H9 (cell line): ENCODE data around the gene MGARP. TPM values are rescaled to one million over a fixed set of nuclear protein-coding genes. Genes with fewer than 3 reads are reported as not detected.

Experiments used
- DNase-seq: peaks from one replicate; pipeline ENCODE4 v3.0.0-alpha.2; 2017
- H2AFZ ChIP-seq: one replicate; pipeline ENCODE4 v1.6.1; 2013; ENCODE audit warnings: mild to moderate bottlenecking, low read length, control low read depth, moderate library complexity
- H2AK5ac ChIP-seq: 2 replicates; pipeline ENCODE4 v1.6.1; 2013; ENCODE audit warnings: low read length, control low read depth, mixed read lengths; ENCODE audit not compliant: insufficient read length
- H2BK120ac ChIP-seq: one replicate; pipeline ENCODE4 v1.6.1; 2013; ENCODE audit warnings: low read depth, mild to moderate bottlenecking, low read length, control low read depth, inconsistent platforms; ENCODE audit not compliant: poor library complexity, severe bottlenecking
- H2BK12ac ChIP-seq: 2 replicates; pipeline ENCODE4 v1.6.1; 2013; ENCODE audit warnings: low read length, control low read depth, mixed read lengths, low read depth; ENCODE audit not compliant: insufficient read length
- H2BK15ac ChIP-seq: 2 replicates; pipeline ENCODE4 v1.6.1; 2013; ENCODE audit warnings: low read depth, low read length, control low read depth
- H2BK20ac ChIP-seq: one replicate; pipeline ENCODE4 v1.6.1; 2013; ENCODE audit warnings: low read depth, mild to moderate bottlenecking, low read length, control low read depth, inconsistent platforms; ENCODE audit not compliant: poor library complexity, severe bottlenecking
- H2BK5ac ChIP-seq: 2 replicates; pipeline ENCODE4 v1.6.1; 2013; ENCODE audit warnings: low read length, control low read depth, mixed read lengths; ENCODE audit not compliant: insufficient read length
- H3K14ac ChIP-seq: 2 replicates; pipeline ENCODE4 v1.6.1; 2013; ENCODE audit warnings: low read length, control low read depth; ENCODE audit not compliant: insufficient read depth
- H3K18ac ChIP-seq: 2 replicates; pipeline ENCODE4 v1.6.1; 2013; ENCODE audit warnings: low read depth, mild to moderate bottlenecking, mixed read lengths, low read length, control low read depth; ENCODE audit not compliant: insufficient read length
- H3K23ac ChIP-seq: 2 replicates; pipeline ENCODE4 v1.6.1; 2013; ENCODE audit warnings: low read length, control low read depth, mixed read lengths, low read depth; ENCODE audit not compliant: insufficient read length
- H3K23me2 ChIP-seq: 2 replicates; pipeline ENCODE4 v1.6.1; 2013; ENCODE audit warnings: low read depth, mild to moderate bottlenecking, mixed read lengths, low read length, control low read depth; ENCODE audit not compliant: insufficient read length, poor library complexity, severe bottlenecking
- H3K27ac ChIP-seq: 2 replicates; pipeline ENCODE4 v1.5.1; 2013; ENCODE audit warnings: low read length, control low read depth, mixed read lengths, low read depth; ENCODE audit not compliant: insufficient read length
- H3K27me3 ChIP-seq: 2 replicates; pipeline ENCODE4 v1.6.1; 2013; ENCODE audit warnings: low read length, control low read depth, inconsistent platforms; ENCODE audit not compliant: insufficient read depth
- H3K4ac ChIP-seq: 2 replicates; pipeline ENCODE4 v1.6.1; 2013; ENCODE audit warnings: low read depth, mild to moderate bottlenecking, control low read depth, inconsistent platforms, low read length, moderate library complexity
- H3K4me1 ChIP-seq: 2 replicates; pipeline ENCODE4 v1.6.1; 2013; ENCODE audit warnings: low read length, control low read depth, inconsistent platforms; ENCODE audit not compliant: insufficient read depth
- H3K4me2 ChIP-seq: 2 replicates; pipeline ENCODE4 v1.6.1; 2013; ENCODE audit warnings: low read length, control low read depth, mixed read lengths; ENCODE audit not compliant: insufficient read length, insufficient read depth
- H3K56ac ChIP-seq: 2 replicates; pipeline ENCODE4 v1.6.1; 2013; ENCODE audit warnings: low read depth, mild to moderate bottlenecking, mixed read lengths, low read length, control low read depth; ENCODE audit not compliant: insufficient read length
- H3K79me1 ChIP-seq: 2 replicates; pipeline ENCODE4 v1.6.1; 2013; ENCODE audit warnings: low read depth, mild to moderate bottlenecking, moderate library complexity, low read length, control low read depth, inconsistent platforms; ENCODE audit not compliant: insufficient read depth, poor library complexity, severe bottlenecking
- H3K79me2 ChIP-seq: 2 replicates; pipeline ENCODE4 v1.6.1; 2013; ENCODE audit warnings: low read length, control low read depth, inconsistent platforms; ENCODE audit not compliant: insufficient read depth
- H3K9ac ChIP-seq: 2 replicates; pipeline ENCODE4 v1.6.1; 2013; ENCODE audit warnings: low read length, control low read depth, mixed read lengths; ENCODE audit not compliant: insufficient read length; ENCODE audit errors: extremely low read depth
- H3K9me3 ChIP-seq: one replicate; pipeline ENCODE4 v1.6.1; 2013; ENCODE audit warnings: low read depth, low read length, inconsistent platforms; ENCODE audit not compliant: control insufficient read depth
- H3T11ph ChIP-seq: one replicate; pipeline ENCODE4 v1.6.1; 2013; ENCODE audit warnings: mild to moderate bottlenecking, low read length, control low read depth, inconsistent platforms
- H4K20me1 ChIP-seq: one replicate; pipeline ENCODE4 v1.6.1; 2013; ENCODE audit not compliant: control insufficient read depth, insufficient read length, insufficient read depth
- H4K5ac ChIP-seq: 2 replicates; pipeline ENCODE4 v1.6.1; 2013; ENCODE audit warnings: low read depth, mild to moderate bottlenecking, mixed read lengths, low read length, control low read depth; ENCODE audit not compliant: insufficient read length
- H4K8ac ChIP-seq: replicated peaks from 2 replicates; pipeline ENCODE4 v1.6.1; 2013; ENCODE audit warnings: low read length, control low read depth, mixed read lengths, low read depth; ENCODE audit not compliant: insufficient read length
- H4K91ac ChIP-seq: 2 replicates; pipeline ENCODE4 v1.6.1; 2013; ENCODE audit warnings: low read depth, mild to moderate bottlenecking, moderate library complexity, mixed read lengths, low read length, control low read depth; ENCODE audit not compliant: insufficient read length
- H3K27ac Mint-ChIP-seq, 3 experiments: 2 replicates in 2 of 3; 3 replicates in 1 of 3; pipeline ENCODE4 v1.8.0; 2020 to 2021; ENCODE audit warnings: mixed read lengths in 3 of 3, mild to moderate bottlenecking in 1 of 3, moderate library complexity in 1 of 3
- H3K27me3 Mint-ChIP-seq: 2 replicates; pipeline ENCODE4 v1.8.0; 2021; ENCODE audit warnings: low read depth, mild to moderate bottlenecking, moderate library complexity, mixed read lengths
- H3K36me3 Mint-ChIP-seq, 3 experiments: 2 replicates in 2 of 3; 3 replicates in 1 of 3; pipeline ENCODE4 v1.8.0; 2020 to 2021; ENCODE audit warnings: low read depth in 3 of 3, mixed read lengths in 3 of 3; ENCODE audit not compliant: insufficient read depth in 1 of 3
- H3K4me1 Mint-ChIP-seq, 2 experiments: 2 replicates each; pipeline ENCODE4 v1.8.0; 2020; ENCODE audit warnings: mixed read lengths in 2 of 2
- H3K4me3 Mint-ChIP-seq, 2 experiments: 2 replicates in 1 of 2; 3 replicates in 1 of 2; pipeline ENCODE4 v1.8.0; 2020 to 2021; ENCODE audit warnings: mild to moderate bottlenecking in 2 of 2, mixed read lengths in 2 of 2, moderate library complexity in 1 of 2
- H3K9me3 Mint-ChIP-seq, 2 experiments: 2 replicates in 1 of 2; 3 replicates in 1 of 2; pipeline ENCODE4 v1.8.0; 2020; ENCODE audit warnings: mild to moderate bottlenecking in 2 of 2, mixed read lengths in 2 of 2, moderate library complexity in 1 of 2
- CTCF ChIP-seq: fragments of 200-600 bp; sonication (generic); conservative IDR thresholded peaks from 3 replicates; pipeline ENCODE4 v1.8.0; 2021; ENCODE audit warnings: antibody characterized with exemption, mild to moderate bottlenecking
- WGBS: extraction: QIAGEN DNeasy Blood & Tissue Kit; methylation state at CpG from one replicate; pipeline ENCODE4 v1.1.7; 2013; ENCODE audit warnings: missing lambda C conversion rate, low lambda C conversion rate, mixed read lengths; ENCODE audit not compliant: insufficient read length; ENCODE audit errors: extremely low coverage; 5-methylcytosine and 5-hydroxymethylcytosine counted together
- total RNA-seq: library from RNA; stranded (reverse); gene quantifications from 2 replicates; pipeline ENCODE4 v1.2.1, GENCODE V29; 2021

Gene MGARP
- total RNA-seq, 1 experiment from 2014 or later, result 4.0 TPM

GRCh38 chr4:139227729-139228404 lies 52.2 kb downstream of the MGARP start:
- H3K9me3 Mint-ChIP-seq, result no peaks in the 10 kb centered on the region
- Histone ChIP-seq H3K18ac (no peak overlapping the region), H3K79me2 (no peaks in the 10 kb centered on the region), H4K8ac (no peak overlapping the region), H3K9ac (no peak overlapping the region), H3K4me2 (no peak overlapping the region), H2AK5ac (no peak overlapping the region), H4K91ac (no peak overlapping the region), H3K27me3 (no peaks in the 10 kb centered on the region), H3K27ac (no peak overlapping the region), H2BK20ac (no peak overlapping the region), H2BK12ac (no peak overlapping the region), H3T11ph (no peak overlapping the region), H2BK15ac (no peak overlapping the region), H3K9me3 (no peaks in the 10 kb centered on the region), H3K79me1 (no peaks in the 10 kb centered on the region), H4K20me1 (no peaks in the 10 kb centered on the region), H4K5ac (no peak overlapping the region), H2AFZ (no peak overlapping the region), H3K4me1 (peaks cover 2% of the 10 kb centered on the region; the same call in 1 of the 2 replicates), H3K23me2 (no peaks in the 10 kb centered on the region), H3K23ac (no peak overlapping the region), H3K14ac (no peak overlapping the region), H3K56ac (no peak overlapping the region), H3K4ac (no peak overlapping the region), H2BK120ac (no peak overlapping the region), H2BK5ac (no peak overlapping the region)
- no CpG with 5 or more reads among the region's 2 CpGs for WGBS
- H3K27ac Mint-ChIP-seq, result peak overlapping the region in 1 of 3 experiments; percentile 50; a peak in 1 of 7 replicates
- H3K36me3 Mint-ChIP-seq, result no peaks in the 10 kb centered on the region
- H3K4me3 Mint-ChIP-seq, result no peak overlapping the region
- H3K27me3 Mint-ChIP-seq, result no peaks in the 10 kb centered on the region
- peaks cover 10 to 12% of the 10 kb centered on the region in 2 experiments for H3K4me1 Mint-ChIP-seq
- DNase-seq, result no peak
- TF ChIP-seq CTCF, result no peak; the same call in 2 of the 3 replicates
